Type B pancreatic cell (in vitro differentiated cells): Measurements from ENCODE around the gene SBSN. TPM values are rescaled to one million over a fixed set of nuclear protein-coding genes. Genes with fewer than 3 reads are reported as not detected.
A peak's percentile ranks its signal among the peaks of the same experiment; 100 is the strongest.

ENCODE experiments used
- DNase-seq: peaks from one replicate; pipeline ENCODE4 v3.0.0; 2021; ENCODE audit warnings: mixed read lengths; ENCODE audit not compliant: unreplicated experiment; ENCODE audit errors: extremely low spot score
- H3K27ac Mint-ChIP-seq: 2 replicates; pipeline ENCODE4 v1.8.0; 2021; ENCODE audit warnings: mild to moderate bottlenecking, mixed read lengths
- H3K27me3 Mint-ChIP-seq: 2 replicates; pipeline ENCODE4 v1.8.0; 2021; ENCODE audit warnings: mixed read lengths
- H3K36me3 Mint-ChIP-seq: 2 replicates; pipeline ENCODE4 v1.8.0; 2021; ENCODE audit warnings: mixed read lengths
- H3K4me1 Mint-ChIP-seq: one replicate; pipeline ENCODE4 v1.8.0; 2021; ENCODE audit warnings: mixed read lengths; ENCODE audit not compliant: unreplicated experiment
- H3K4me3 Mint-ChIP-seq: 2 replicates; pipeline ENCODE4 v1.8.0; 2021; ENCODE audit warnings: mild to moderate bottlenecking, mixed read lengths
- H3K9me3 Mint-ChIP-seq: 2 replicates; pipeline ENCODE4 v1.8.0; 2021; ENCODE audit warnings: mixed read lengths
- total RNA-seq: library from RNA; stranded (reverse); gene quantifications from 2 replicates; pipeline ENCODE4 v1.2.1, GENCODE V29; 2021; ENCODE audit warnings: low replicate concordance
- TF ChIP-seq, protein P1 (sequence below): fragments of 200-600 bp; sonication (generic); conservative IDR thresholded peaks from 2 replicates; pipeline ENCODE4 v1.5.0; 2021; ENCODE audit warnings: antibody characterized with exemption, mild to moderate bottlenecking

Gene SBSN
- total RNA-seq, 1 donor from 2014 or later, result 0.53 TPM

DNA sequence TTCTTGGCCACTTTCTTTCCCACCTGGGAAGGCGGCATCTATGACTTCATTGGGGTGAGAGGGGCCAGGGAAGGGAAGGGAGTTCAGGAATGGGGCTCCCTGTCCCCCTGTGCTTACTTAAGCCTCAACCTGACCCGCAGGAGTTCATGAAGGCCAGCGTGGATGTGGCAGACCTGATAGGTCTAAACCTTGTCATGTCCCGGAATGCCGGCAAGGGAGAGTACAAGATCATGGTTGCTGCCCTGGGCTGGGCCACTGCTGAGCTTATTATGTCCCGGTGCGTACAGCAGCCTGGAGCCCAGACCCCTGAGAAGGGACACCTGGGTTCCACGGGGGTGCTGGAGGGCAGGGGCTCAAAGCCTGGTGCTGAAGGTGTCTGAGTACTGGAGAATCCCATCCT is 18.4 kb upstream of the SBSN start:
- peak overlapping the region; percentile 92 for H3K4me3 Mint-ChIP-seq
- H3K27me3 Mint-ChIP-seq, result no peaks in the 10 kb centered on the region
- DNase-seq, result no peak
- peaks cover 5% of the 10 kb centered on the region for H3K36me3 Mint-ChIP-seq
- peak overlapping the region; percentile 86 for H3K27ac Mint-ChIP-seq
- peaks cover 20% of the 10 kb centered on the region for H3K4me1 Mint-ChIP-seq
- TF ChIP-seq, protein P1, sequence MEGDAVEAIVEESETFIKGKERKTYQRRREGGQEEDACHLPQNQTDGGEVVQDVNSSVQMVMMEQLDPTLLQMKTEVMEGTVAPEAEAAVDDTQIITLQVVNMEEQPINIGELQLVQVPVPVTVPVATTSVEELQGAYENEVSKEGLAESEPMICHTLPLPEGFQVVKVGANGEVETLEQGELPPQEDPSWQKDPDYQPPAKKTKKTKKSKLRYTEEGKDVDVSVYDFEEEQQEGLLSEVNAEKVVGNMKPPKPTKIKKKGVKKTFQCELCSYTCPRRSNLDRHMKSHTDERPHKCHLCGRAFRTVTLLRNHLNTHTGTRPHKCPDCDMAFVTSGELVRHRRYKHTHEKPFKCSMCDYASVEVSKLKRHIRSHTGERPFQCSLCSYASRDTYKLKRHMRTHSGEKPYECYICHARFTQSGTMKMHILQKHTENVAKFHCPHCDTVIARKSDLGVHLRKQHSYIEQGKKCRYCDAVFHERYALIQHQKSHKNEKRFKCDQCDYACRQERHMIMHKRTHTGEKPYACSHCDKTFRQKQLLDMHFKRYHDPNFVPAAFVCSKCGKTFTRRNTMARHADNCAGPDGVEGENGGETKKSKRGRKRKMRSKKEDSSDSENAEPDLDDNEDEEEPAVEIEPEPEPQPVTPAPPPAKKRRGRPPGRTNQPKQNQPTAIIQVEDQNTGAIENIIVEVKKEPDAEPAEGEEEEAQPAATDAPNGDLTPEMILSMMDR, result no peak
- no peaks in the 10 kb centered on the region for H3K9me3 Mint-ChIP-seq

DNA sequence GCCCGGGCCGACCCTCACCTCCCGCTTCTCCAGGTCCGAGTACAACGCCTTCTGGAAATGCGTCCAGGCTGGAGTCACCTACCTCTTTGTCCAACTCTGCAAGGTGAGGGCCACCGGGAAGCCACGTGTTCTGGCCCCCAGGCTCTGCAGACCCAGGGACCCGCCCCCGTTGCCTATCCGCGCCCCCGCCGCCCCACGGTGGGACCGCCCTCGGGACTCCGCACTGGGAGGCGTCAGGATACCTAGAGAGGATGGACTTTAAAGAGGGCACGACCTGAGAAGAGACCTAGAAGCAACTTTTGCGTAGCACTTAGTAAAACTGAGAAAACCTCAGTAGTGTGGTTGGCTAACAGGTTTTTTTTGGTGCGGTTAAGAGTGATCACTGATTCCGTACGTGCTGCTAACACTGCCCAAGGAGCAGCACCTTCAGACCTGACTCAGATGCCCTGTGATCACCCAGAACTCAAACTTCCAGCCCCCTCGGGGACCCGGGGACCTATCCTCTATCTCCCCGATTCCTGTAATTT is 17.8 kb upstream of the SBSN start:
- peak overlapping the region; percentile 86 for H3K27ac Mint-ChIP-seq

DNA sequence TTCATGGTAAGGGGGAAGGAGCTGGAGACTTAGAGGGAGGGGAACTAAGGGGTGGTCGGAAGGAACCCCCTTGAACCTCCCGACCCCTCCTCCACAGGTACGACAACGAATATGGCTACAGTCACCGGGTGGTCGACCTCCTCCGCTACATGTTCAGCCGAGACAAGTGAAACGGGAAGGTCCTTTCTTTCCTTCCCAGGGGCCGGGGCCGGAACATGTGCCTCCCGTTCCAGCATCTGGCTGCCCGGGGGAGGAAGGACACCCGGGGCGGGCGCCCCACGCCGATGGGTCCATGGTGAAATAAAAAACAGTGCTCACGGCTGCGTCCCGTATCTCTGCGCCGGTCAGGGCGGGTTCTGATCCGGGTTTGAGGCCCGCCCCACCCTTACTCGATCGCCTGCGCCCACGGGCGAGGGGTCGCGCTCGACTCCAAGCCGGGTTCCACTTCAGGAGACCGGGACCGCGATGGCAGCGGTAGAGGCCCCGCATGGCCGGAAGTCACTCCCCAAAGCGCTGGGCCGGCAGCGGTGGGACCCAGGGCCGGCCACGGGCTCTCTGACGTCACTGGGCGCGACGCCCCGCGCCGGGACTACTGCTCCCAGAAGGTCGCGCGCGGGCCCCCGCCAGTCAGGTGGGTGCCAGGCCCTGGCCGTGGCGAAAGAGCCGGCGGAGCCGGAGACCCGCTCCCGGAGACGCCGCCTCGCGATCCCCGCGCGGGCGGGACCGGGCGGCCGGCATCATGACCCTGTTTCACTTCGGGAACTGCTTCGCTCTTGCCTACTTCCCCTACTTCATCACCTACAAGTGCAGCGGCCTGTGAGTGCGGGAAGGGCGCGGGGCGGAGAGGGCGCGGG is 17.1 kb upstream of the SBSN start, which contains the start of gene TMEM147:
TMEM147 (plus strand) TSS at position 626 of the 854 bp plus-strand sequence; CDS start at position 740, 114 bp downstream.
- TF ChIP-seq, protein P1, result no peak
- Mint-ChIP-seq H3K4me3 (peak within 1 kb of the TSS; percentile 92), H3K36me3 (peaks cover 5% of the 10 kb centered on the region), H3K27ac (peak within 1 kb of the TSS; percentile 86), H3K9me3 (no peaks in the 10 kb centered on the region), H3K27me3 (no peaks in the 10 kb centered on the region), H3K4me1 (peaks cover 23% of the 10 kb centered on the region)
- DNase-seq, result peak; percentile 92

More for the DNA sequence above, 17.8 kb upstream of the SBSN start:
- H3K4me1 Mint-ChIP-seq, result peaks cover 20% of the 10 kb centered on the region
- H3K9me3 Mint-ChIP-seq, result no peaks in the 10 kb centered on the region
- H3K27me3 Mint-ChIP-seq, result no peaks in the 10 kb centered on the region
- H3K36me3 Mint-ChIP-seq, result peaks cover 5% of the 10 kb centered on the region
- TF ChIP-seq, protein P1, result no peak
- no peak for DNase-seq
- H3K4me3 Mint-ChIP-seq, result peak overlapping the region; percentile 92

DNA sequence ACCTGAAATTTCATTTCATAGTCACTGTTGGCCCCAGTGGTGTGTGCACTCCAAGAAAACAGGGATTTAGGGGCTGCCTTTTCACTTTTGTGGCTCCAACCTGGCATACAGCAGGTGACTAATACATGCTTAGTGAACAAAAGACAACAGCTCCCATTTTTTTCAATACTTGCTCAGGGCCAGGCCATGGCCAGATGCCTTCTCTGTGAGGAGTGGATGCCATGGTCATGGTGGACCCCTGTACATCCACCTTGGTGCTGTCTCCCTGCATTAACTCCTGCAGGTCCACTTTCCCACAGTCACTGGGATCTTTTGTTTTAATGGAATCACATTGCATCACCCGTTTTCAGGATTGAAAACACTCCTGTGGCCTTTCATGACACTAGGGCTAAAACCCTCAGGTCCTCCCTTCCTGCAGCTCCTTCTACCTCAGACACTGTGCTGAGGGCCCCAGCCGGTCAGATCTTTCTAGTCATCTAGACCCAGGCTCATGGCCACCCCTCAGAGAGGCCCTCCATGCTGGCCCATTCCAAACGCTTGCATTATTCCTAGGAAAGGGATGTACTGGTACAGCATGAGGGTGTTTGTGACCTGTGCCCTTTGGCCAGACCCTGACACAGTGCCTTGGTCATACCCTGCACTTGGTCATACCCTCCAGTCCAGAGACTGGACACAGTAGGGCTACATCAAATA is 16.1 kb upstream of the SBSN start:
- Mint-ChIP-seq H3K4me3 (peak overlapping the region; percentile 92), H3K9me3 (no peaks in the 10 kb centered on the region), H3K4me1 (peaks cover 22% of the 10 kb centered on the region), H3K27me3 (no peaks in the 10 kb centered on the region), H3K27ac (peak overlapping the region; percentile 85), H3K36me3 (peaks cover 3% of the 10 kb centered on the region)
- DNase-seq, result no peak
- TF ChIP-seq, protein P1, result no peak

DNA sequence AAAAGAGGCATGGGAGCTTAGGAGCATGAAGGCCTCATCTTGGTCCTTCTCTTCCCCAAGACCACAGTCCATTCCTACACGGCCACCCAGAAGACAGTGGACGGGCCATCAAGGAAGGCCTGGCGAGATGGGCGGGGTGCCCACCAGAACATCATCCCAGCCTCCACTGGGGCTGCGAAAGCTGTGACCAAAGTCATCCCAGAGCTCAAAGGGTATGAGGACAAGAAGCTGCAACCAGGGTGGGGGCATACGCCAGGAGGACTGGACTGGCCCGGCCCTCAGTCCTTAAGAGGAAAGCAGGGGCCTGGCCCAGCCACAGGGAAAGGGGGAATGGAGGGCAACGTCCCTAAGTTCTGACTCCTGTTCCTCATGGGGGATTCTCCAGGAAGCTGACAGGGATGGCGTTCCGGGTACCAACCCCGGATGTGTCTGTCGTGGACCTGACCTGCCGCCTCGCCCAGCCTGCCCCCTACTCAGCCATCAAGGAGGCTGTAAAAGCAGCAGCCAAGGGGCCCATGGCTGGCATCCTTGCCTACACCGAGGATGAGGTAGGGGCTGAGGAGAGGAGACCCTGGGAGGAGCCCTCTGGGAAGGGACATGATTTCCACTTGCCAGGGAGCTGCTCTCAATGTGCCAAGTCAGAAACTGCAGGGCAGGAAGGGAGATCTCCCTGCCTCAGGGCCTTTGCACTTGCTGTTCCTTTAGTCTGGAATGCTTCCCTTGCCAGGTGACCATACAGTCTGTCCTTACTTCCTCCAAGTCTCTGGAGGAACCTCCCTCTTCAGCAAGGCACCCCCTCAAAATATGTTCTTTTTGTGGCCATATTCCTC is 15.4 kb upstream of the SBSN start:
- Mint-ChIP-seq H3K4me1 (peaks cover 15% of the 10 kb centered on the region), H3K9me3 (no peaks in the 10 kb centered on the region), H3K27ac (no peak overlapping the region), H3K36me3 (no peaks in the 10 kb centered on the region), H3K27me3 (no peaks in the 10 kb centered on the region), H3K4me3 (no peak overlapping the region)
- no peak for DNase-seq
- TF ChIP-seq, protein P1, result no peak
